ENCODE results near the gene BRD2. TPM values are rescaled to one million over a fixed set of nuclear protein-coding genes. Genes with fewer than 3 reads are reported as not detected.
A peak's percentile ranks its signal among the peaks of the same experiment; 100 is the strongest.

BRD2 gene
- total RNA-seq, 1 donor from 2014 or later, result 238 TPM

DNA sequence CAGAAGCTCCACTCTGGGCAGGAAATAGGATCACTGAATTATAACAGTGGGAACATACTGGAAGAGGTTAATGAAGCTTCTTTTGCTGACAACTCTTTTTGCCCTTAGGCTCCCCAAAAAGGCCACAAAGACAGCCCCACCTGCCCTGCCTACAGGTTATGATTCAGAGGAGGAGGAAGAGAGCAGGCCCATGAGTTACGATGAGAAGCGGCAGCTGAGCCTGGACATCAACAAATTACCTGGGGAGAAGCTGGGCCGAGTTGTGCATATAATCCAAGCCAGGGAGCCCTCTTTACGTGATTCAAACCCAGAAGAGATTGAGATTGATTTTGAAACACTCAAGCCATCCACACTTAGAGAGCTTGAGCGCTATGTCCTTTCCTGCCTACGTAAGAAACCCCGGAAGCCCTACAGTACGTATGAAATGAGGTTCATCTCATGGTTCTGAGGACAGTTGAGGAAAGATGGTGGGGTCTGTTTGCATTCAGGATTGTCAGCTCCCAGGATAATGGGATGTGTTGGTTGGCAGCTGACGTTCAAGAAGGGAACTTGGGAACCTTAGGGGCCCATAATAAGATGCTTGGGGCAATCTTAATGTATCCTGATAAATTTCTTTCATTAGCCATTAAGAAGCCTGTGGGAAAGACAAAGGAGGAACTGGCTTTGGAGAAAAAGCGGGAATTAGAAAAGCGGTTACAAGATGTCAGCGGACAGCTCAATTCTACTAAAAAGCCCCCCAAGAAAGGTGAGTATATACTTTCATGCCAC lies 11.5 kb downstream of the BRD2 start:
- H3K4me1 Mint-ChIP-seq (ENCODE audit: low read depth), result peaks cover 57% of the 10 kb centered on the region
- TF ChIP-seq, protein P1, sequence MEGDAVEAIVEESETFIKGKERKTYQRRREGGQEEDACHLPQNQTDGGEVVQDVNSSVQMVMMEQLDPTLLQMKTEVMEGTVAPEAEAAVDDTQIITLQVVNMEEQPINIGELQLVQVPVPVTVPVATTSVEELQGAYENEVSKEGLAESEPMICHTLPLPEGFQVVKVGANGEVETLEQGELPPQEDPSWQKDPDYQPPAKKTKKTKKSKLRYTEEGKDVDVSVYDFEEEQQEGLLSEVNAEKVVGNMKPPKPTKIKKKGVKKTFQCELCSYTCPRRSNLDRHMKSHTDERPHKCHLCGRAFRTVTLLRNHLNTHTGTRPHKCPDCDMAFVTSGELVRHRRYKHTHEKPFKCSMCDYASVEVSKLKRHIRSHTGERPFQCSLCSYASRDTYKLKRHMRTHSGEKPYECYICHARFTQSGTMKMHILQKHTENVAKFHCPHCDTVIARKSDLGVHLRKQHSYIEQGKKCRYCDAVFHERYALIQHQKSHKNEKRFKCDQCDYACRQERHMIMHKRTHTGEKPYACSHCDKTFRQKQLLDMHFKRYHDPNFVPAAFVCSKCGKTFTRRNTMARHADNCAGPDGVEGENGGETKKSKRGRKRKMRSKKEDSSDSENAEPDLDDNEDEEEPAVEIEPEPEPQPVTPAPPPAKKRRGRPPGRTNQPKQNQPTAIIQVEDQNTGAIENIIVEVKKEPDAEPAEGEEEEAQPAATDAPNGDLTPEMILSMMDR (IDR thresholded peaks at IDR 0.05; ENCODE audit: unreplicated experiment), result no peak
- H3K36me3 Mint-ChIP-seq (ENCODE audit: insufficient read depth), result peaks cover 61% of the 10 kb centered on the region
- no peaks in the 10 kb centered on the region for H3K9me3 Mint-ChIP-seq (ENCODE audit: low read depth)
- H3K4me3 Mint-ChIP-seq (ENCODE audit: low read depth), result no peak overlapping the region
- H3K27me3 Mint-ChIP-seq, result no peaks in the 10 kb centered on the region
- no peak for DNase-seq (ENCODE audit: low spot score, unreplicated experiment)
- H3K27ac Mint-ChIP-seq, result peak overlapping the region; percentile 47

DNA sequence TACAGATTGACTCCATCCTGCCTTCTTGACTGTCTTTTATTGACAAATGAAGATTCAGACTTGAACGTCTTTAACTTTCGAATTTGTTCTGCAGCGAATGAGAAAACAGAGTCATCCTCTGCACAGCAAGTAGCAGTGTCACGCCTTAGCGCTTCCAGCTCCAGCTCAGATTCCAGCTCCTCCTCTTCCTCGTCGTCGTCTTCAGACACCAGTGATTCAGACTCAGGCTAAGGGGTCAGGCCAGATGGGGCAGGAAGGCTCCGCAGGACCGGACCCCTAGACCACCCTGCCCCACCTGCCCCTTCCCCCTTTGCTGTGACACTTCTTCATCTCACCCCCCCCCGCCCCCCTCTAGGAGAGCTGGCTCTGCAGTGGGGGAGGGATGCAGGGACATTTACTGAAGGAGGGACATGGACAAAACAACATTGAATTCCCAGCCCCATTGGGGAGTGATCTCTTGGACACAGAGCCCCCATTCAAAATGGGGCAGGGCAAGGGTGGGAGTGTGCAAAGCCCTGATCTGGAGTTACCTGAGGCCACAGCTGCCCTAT lies 12.2 kb downstream of the BRD2 start:
- no peak overlapping the region for H3K4me3 Mint-ChIP-seq (ENCODE audit: low read depth)
- TF ChIP-seq, protein P1 (IDR thresholded peaks at IDR 0.05; ENCODE audit: unreplicated experiment), result no peak
- H3K36me3 Mint-ChIP-seq (ENCODE audit: insufficient read depth), result peaks cover 56% of the 10 kb centered on the region
- no peak overlapping the region for H3K27ac Mint-ChIP-seq
- H3K9me3 Mint-ChIP-seq (ENCODE audit: low read depth), result no peaks in the 10 kb centered on the region
- H3K4me1 Mint-ChIP-seq (ENCODE audit: low read depth), result peaks cover 58% of the 10 kb centered on the region
- H3K27me3 Mint-ChIP-seq, result peaks cover 4% of the 10 kb centered on the region
- DNase-seq (ENCODE audit: low spot score, unreplicated experiment), result no peak

DNA sequence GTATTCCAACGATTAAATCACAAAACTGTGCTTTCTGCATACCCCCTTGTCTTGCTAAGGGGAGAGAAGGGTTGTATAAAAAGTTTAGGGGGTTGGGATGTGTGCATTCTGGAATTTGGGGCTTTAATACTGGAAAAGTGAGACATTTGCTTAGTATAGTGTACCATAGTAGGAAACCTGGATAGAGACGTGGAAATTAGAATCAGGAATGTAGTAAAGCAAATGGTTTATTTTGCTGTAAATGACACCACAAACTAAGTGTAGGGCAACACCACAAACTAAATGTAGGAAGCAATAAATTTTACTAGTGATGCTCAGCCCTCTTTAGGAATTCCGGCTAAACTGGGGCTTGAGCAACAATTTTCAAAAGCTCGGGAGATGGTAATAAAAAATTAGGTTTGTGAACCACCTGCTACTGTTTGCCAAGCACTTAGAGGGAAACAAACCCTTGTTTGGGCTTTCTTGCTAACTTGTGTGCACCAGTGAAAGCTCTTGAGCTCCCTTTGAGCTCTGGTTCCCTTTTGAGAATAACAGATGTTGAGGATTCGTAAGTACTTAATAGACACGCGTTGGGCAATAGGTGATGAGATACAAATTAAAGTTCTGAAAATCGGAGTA lies 13.8 kb downstream of the BRD2 start:
- H3K36me3 Mint-ChIP-seq (ENCODE audit: insufficient read depth), result peaks cover 41% of the 10 kb centered on the region
- peaks cover 49% of the 10 kb centered on the region for H3K4me1 Mint-ChIP-seq (ENCODE audit: low read depth)
- TF ChIP-seq, protein P1 (IDR thresholded peaks at IDR 0.05; ENCODE audit: unreplicated experiment), result no peak
- H3K9me3 Mint-ChIP-seq (ENCODE audit: low read depth), result no peaks in the 10 kb centered on the region
- no peak for DNase-seq (ENCODE audit: low spot score, unreplicated experiment)
- peak overlapping the region; percentile 58 for H3K27ac Mint-ChIP-seq
- peaks cover 17% of the 10 kb centered on the region for H3K27me3 Mint-ChIP-seq
- H3K4me3 Mint-ChIP-seq (ENCODE audit: low read depth), result peak overlapping the region; percentile 23

GRCh38 chr6:32982702-32983492 lies 14.5 kb downstream of the BRD2 start:
- peaks cover 34% of the 10 kb centered on the region for H3K36me3 Mint-ChIP-seq (ENCODE audit: insufficient read depth)

More at GRCh38 chr6:32982702-32983492, 14.5 kb downstream of the BRD2 start:
- Mint-ChIP-seq H3K9me3 (ENCODE audit: low read depth) (no peaks in the 10 kb centered on the region), H3K27me3 (peaks cover 24% of the 10 kb centered on the region), H3K4me1 (ENCODE audit: low read depth) (peaks cover 44% of the 10 kb centered on the region), H3K27ac (peak overlapping the region; percentile 58), H3K4me3 (ENCODE audit: low read depth) (peak overlapping the region; percentile 37)
- no peak for DNase-seq (ENCODE audit: low spot score, unreplicated experiment)
- TF ChIP-seq, protein P1 (IDR thresholded peaks at IDR 0.05; ENCODE audit: unreplicated experiment), result no peak

Data from progenitor cell of endocrine pancreas (in vitro differentiated cells).